Neural progenitor cell (in vitro differentiated cells): ENCODE data around the gene PRDM16. TPM values are rescaled to one million over a fixed set of nuclear protein-coding genes. Genes with fewer than 3 reads are reported as not detected.

ENCODE experiments used
- DNase-seq: peaks from one replicate; pipeline ENCODE4 v3.0.0-alpha.2; 2016; ENCODE audit warnings: low spot score
- H2AFZ ChIP-seq: fragments of 200-600 bp; sonication (generic); replicated peaks from 2 replicates; pipeline ENCODE4 v1.6.1; 2016; ENCODE audit warnings: antibody characterized with exemption
- H3F3A ChIP-seq: fragments of 200-600 bp; sonication (generic); 2 replicates; pipeline ENCODE4 v1.6.1; 2016; ENCODE audit warnings: antibody characterized with exemption, low read depth
- H3K27ac ChIP-seq: fragments of 200-600 bp; sonication (generic); 2 replicates; pipeline ENCODE4 v1.5.1; 2016; ENCODE audit warnings: mild to moderate bottlenecking
- H3K27me3 ChIP-seq: fragments of 200-600 bp; sonication (generic); 2 replicates; pipeline ENCODE4 v1.6.1; 2016; ENCODE audit warnings: mild to moderate bottlenecking, moderate library complexity
- H3K36me3 ChIP-seq: fragments of 200-600 bp; sonication (generic); 2 replicates; pipeline ENCODE4 v1.5.1; 2016
- H3K4me1 ChIP-seq: fragments of 200-600 bp; sonication (generic); 2 replicates; pipeline ENCODE4 v1.6.1; 2016; ENCODE audit warnings: mixed run types
- H3K4me2 ChIP-seq: fragments of 200-600 bp; sonication (generic); 2 replicates; pipeline ENCODE4 v1.6.1; 2016
- H3K4me3 ChIP-seq: fragments of 200-600 bp; sonication (generic); 2 replicates; pipeline ENCODE4 v1.5.1; 2016
- H3K79me2 ChIP-seq: fragments of 200-600 bp; sonication (generic); 2 replicates; pipeline ENCODE4 v1.6.1; 2016; ENCODE audit warnings: low read depth
- H3K9ac ChIP-seq: fragments of 200-600 bp; sonication (generic); 2 replicates; pipeline ENCODE4 v1.6.1; 2016
- H3K9me3 ChIP-seq: fragments of 200-600 bp; sonication (generic); 2 replicates; pipeline ENCODE4 v1.5.1; 2016; ENCODE audit warnings: low read depth
- H4K20me1 ChIP-seq: fragments of 200-600 bp; sonication (generic); 2 replicates; pipeline ENCODE4 v1.6.1; 2016; ENCODE audit warnings: low read depth
- H3K27ac Mint-ChIP-seq: 3 replicates; pipeline ENCODE4 v1.8.0; 2021; ENCODE audit warnings: mixed read lengths
- H3K27me3 Mint-ChIP-seq: 2 replicates; pipeline ENCODE4 v1.8.0; 2022; ENCODE audit warnings: low read depth, mild to moderate bottlenecking, inconsistent platforms, moderate library complexity, mixed read lengths; ENCODE audit not compliant: insufficient read depth
- H3K36me3 Mint-ChIP-seq: 3 replicates; pipeline ENCODE4 v1.8.0; 2021; ENCODE audit warnings: mixed read lengths
- H3K4me1 Mint-ChIP-seq: 3 replicates; pipeline ENCODE4 v1.8.0; 2021; ENCODE audit warnings: mixed read lengths
- H3K4me3 Mint-ChIP-seq: 3 replicates; pipeline ENCODE4 v1.8.0; 2021; ENCODE audit warnings: mild to moderate bottlenecking, moderate library complexity, mixed read lengths
- H3K9me3 Mint-ChIP-seq: 3 replicates; pipeline ENCODE4 v1.8.0; 2020; ENCODE audit warnings: mixed read lengths
- CTCF ChIP-seq: fragments of 200-600 bp; sonication (generic); IDR thresholded peaks from 2 replicates; pipeline ENCODE4 v1.5.1; 2017; ENCODE audit warnings: antibody characterized with exemption, mild to moderate bottlenecking
- EZH2 ChIP-seq: fragments of 200-600 bp; sonication (generic); IDR thresholded peaks from 2 replicates; pipeline ENCODE4 v1.6.1; 2017; ENCODE audit warnings: antibody characterized with exemption, mild to moderate bottlenecking, moderate library complexity
- EZH2phosphoT487 ChIP-seq: fragments of 200-600 bp; sonication (generic); IDR thresholded peaks from 2 replicates; pipeline ENCODE4 v1.6.1; 2017; ENCODE audit warnings: antibody characterized with exemption
- total RNA-seq: library from RNA; depleted of rRNA; stranded (reverse); fragments of >200 nt; gene quantifications from 2 replicates; pipeline ENCODE4 v1.2.3, GENCODE V29; 2015; ENCODE audit warnings: low replicate concordance

PRDM16 gene
- total RNA-seq, 1 donor from 2014 or later, result 1.9 TPM

- peaks cover 10% of the 10 kb centered on the region for H4K20me1 ChIP-seq
- no peaks in the 10 kb centered on the region for H3K36me3 ChIP-seq
- peak; percentile 50 for DNase-seq
- H3K4me3 ChIP-seq, result no peak overlapping the region
- Mint-ChIP-seq H3K4me1 (peaks cover 54% of the 10 kb centered on the region), H3K9me3 (no peaks in the 10 kb centered on the region), H3K27me3 (peaks cover 21% of the 10 kb centered on the region), H3K27ac (no peak overlapping the region), H3K36me3 (peaks cover 2% of the 10 kb centered on the region), H3K4me3 (no peak overlapping the region)
- no peak overlapping the region for H2AFZ ChIP-seq
- peaks cover 4% of the 10 kb centered on the region for H3F3A ChIP-seq
- H3K9me3 ChIP-seq, result no peaks in the 10 kb centered on the region
- H3K27ac ChIP-seq, result no peak overlapping the region
- H3K27me3 ChIP-seq, result no peaks in the 10 kb centered on the region
- H3K9ac ChIP-seq, result no peak overlapping the region
- H3K4me1 ChIP-seq, result peaks cover 29% of the 10 kb centered on the region
- TF ChIP-seq EZH2phosphoT487 (no peak), EZH2 (no peak), CTCF (no peak)
- H3K4me2 ChIP-seq, result peak overlapping the region; percentile 31
- no peaks in the 10 kb centered on the region for H3K79me2 ChIP-seq
Measured at GRCh38 chr1:3231826-3232225, 162.8 kb downstream of the PRDM16 start.

GRCh38 chr1:3233031-3233430, 164.0 kb downstream of the PRDM16 start:
- Histone ChIP-seq H3K9me3 (no peaks in the 10 kb centered on the region), H3K79me2 (no peaks in the 10 kb centered on the region), H3K9ac (no peak overlapping the region), H3K36me3 (no peaks in the 10 kb centered on the region), H3K27ac (no peak overlapping the region), H3K4me2 (no peak overlapping the region), H3K4me3 (no peak overlapping the region), H3F3A (no peaks in the 10 kb centered on the region), H4K20me1 (peaks cover under 1% of the 10 kb centered on the region), H2AFZ (no peak overlapping the region), H3K27me3 (no peaks in the 10 kb centered on the region), H3K4me1 (peaks cover 17% of the 10 kb centered on the region)
- no peak for TF ChIP-seq EZH2
- no peak for TF ChIP-seq EZH2phosphoT487
- TF ChIP-seq CTCF, result no peak
- Mint-ChIP-seq H3K27ac (no peak overlapping the region), H3K4me1 (peaks cover 42% of the 10 kb centered on the region), H3K4me3 (no peak overlapping the region), H3K36me3 (peaks cover 2% of the 10 kb centered on the region), H3K9me3 (no peaks in the 10 kb centered on the region), H3K27me3 (peaks cover 13% of the 10 kb centered on the region)
- DNase-seq, result no peak

GRCh38 chr1:3233551-3233950, 164.5 kb downstream of the PRDM16 start:
- Mint-ChIP-seq H3K9me3 (no peaks in the 10 kb centered on the region), H3K4me1 (peaks cover 37% of the 10 kb centered on the region), H3K4me3 (no peak overlapping the region), H3K27me3 (peaks cover 11% of the 10 kb centered on the region), H3K27ac (no peak overlapping the region), H3K36me3 (peaks cover 2% of the 10 kb centered on the region)
- H3K36me3 ChIP-seq, result no peaks in the 10 kb centered on the region
- no peaks in the 10 kb centered on the region for H3F3A ChIP-seq
- peaks cover 13% of the 10 kb centered on the region for H3K4me1 ChIP-seq
- no peak for TF ChIP-seq EZH2
- no peak for TF ChIP-seq CTCF
- no peak overlapping the region for H2AFZ ChIP-seq
- H3K27ac ChIP-seq, result no peak overlapping the region
- no peaks in the 10 kb centered on the region for H3K9me3 ChIP-seq
- no peak overlapping the region for H3K4me3 ChIP-seq
- no peak for DNase-seq
- no peak overlapping the region for H3K9ac ChIP-seq
- no peak overlapping the region for H3K4me2 ChIP-seq
- H3K79me2 ChIP-seq, result no peaks in the 10 kb centered on the region
- H4K20me1 ChIP-seq, result no peaks in the 10 kb centered on the region
- no peaks in the 10 kb centered on the region for H3K27me3 ChIP-seq
